Fibroblast of pulmonary artery (primary cell): Measurements from ENCODE around the gene KIAA0753.

Experiments
- DNase-seq: peaks from one replicate; pipeline ENCODE4 v3.0.0-alpha.2; 2010; ENCODE audit warnings: low read depth
- H3K4me3 ChIP-seq: replicated peaks from 2 replicates; pipeline ENCODE4 v1.5.1; 2011; ENCODE audit warnings: low read depth, mild to moderate bottlenecking, control low read depth, low read length, moderate library complexity
- CTCF ChIP-seq: IDR thresholded peaks from 2 replicates; pipeline ENCODE4 v1.5.1; 2011; ENCODE audit warnings: mild to moderate bottlenecking, control low read depth, low read length, inconsistent platforms; ENCODE audit errors: missing control alignments

Gene KIAA0753

DNA sequence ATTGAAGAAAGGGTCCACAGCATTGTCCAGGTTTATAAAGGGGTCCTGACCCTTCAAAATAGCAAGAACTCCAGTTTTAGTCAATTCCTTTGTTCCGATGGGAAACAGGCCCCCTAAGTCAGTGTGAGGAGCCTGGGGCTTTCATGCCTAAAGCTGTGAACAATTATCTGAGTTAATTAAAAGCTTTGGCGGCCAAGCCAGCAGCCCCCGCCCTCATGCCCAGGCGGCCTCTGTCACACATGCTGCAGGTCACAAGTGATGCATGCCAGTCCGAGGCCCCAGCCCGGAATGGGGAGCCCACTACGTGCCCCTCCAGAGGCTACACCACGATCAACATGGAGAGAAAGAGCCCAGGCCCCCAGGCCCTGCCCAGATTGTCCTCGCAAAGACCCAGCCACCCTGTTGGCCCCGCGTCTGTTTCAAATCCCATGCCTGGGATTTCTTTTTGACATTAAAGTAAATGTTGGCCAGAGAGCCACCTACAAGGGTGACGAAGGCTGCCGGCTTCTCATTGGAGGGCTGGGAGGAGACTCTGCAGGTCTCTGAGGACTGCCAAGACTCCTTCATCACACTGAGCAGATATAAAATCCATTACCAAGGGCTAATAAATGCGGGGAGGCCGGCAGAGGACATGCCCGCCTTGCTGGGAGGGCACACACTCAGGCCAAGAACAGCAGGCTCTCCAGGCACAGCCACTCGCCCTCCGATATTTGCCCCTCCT is 69.6 kb downstream of the KIAA0753 start:
- H3K4me3 ChIP-seq = no peak overlapping the region
- TF ChIP-seq CTCF = no peak
- no peak for DNase-seq

DNA sequence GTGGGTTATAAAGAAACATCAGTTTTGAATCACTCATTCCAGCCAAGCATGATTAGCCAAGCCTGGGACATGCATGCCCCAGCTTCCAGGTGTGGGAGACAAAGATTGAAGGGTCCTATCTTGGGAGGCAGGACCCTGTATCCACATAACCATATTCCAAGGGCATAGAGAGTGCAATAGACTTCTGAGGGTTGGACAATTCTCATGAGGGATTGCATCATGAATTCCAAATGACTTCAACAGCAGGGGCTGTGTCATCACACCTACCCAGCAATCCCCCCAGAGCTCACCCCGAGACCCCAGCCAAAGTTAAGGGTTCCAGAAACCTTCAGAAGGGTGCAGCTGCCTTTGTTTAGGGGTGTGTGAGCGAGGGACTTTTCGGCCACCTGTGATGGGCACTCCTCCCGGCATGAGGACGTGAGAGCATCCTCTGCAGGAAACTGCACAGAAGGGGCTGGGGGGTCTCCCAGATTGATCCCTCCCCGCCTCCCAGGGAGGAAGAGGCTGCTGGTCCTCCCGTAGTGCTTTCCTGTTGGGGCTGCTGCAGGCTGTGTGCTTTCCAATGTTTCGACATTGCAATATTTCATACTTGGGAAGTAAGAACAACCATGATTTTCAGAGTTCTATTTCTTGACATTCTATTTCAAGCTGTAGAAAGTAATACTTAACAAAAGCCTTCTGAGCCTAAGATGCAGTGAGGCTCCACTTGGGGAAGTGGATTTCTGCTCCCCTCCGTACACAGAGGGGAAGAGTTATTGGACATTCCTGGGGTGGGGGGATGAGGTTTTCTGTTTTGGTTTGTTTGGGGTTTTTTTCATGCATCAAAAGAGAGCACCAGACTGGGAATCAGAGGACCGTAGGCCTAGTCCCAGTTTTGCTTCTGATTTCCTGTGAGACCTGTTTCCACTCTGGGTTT is 70.9 kb downstream of the KIAA0753 start:
- no peak for DNase-seq

GRCh38 chr17:6568184-6568758 is 72.2 kb downstream of the KIAA0753 start:
- TF ChIP-seq CTCF = no peak
- no peak overlapping the region for H3K4me3 ChIP-seq
- no peak for DNase-seq

More for the DNA sequence above, 70.9 kb downstream of the KIAA0753 start:
- no peak overlapping the region for H3K4me3 ChIP-seq
- TF ChIP-seq CTCF = no peak

- no peak for DNase-seq
- no peak for TF ChIP-seq CTCF
- no peak overlapping the region for H3K4me3 ChIP-seq
Measured at GRCh38 chr17:6567528-6568183, 72.9 kb downstream of the KIAA0753 start.

GRCh38 chr17:6561446-6561845 is 79.1 kb downstream of the KIAA0753 start:
- no peak overlapping the region for H3K4me3 ChIP-seq
- no peak for TF ChIP-seq CTCF
- no peak for DNase-seq

GRCh38 chr17:6560496-6560895 is 80.0 kb downstream of the KIAA0753 start:
- DNase-seq = no peak
- TF ChIP-seq CTCF = no peak
- H3K4me3 ChIP-seq = no peak overlapping the region
